Measurements from ENCODE around the gene KLC4. TPM values are rescaled to one million over a fixed set of nuclear protein-coding genes. Genes with fewer than 3 reads are reported as not detected.

Gene KLC4
- total and polyA plus RNA-seq, 2 donors from 2014 or later, result 33.7 to 39.0 TPM

- Histone ChIP-seq H3K27ac (ENCODE audit: low read depth in 2 of 2, low read length in 2 of 2) (no peak overlapping the region), H3K9ac (ENCODE audit: low read length in 3 of 3) (no peak overlapping the region), H3K4me1 (ENCODE audit: control insufficient read depth in 2 of 3, insufficient read depth in 2 of 3, low read depth in 1 of 3, low read length in 3 of 3) (peaks cover 2 to 26% (median 24%) of the 10 kb centered on the region in 3 donors), H3K9me3 (ENCODE audit: control insufficient read depth in 2 of 3, insufficient read depth in 1 of 3, low read length in 3 of 3) (no peaks in the 10 kb centered on the region), H3K4me3 (ENCODE audit: low read length in 3 of 3) (no peak overlapping the region), H3K27me3 (ENCODE audit: control insufficient read depth, insufficient read depth, low read length) (no peaks in the 10 kb centered on the region), H3K36me3 (ENCODE audit: control insufficient read depth in 2 of 3, insufficient read depth in 3 of 3, low read length in 3 of 3) (peaks cover 7 to 18% (median 15%) of the 10 kb centered on the region in 3 donors)
- DNase-seq (no peak), FAIRE-seq (no peak)
- intact Hi-C loops (cut with DNase I), result no loop called here
- no peak for TF ChIP-seq CTCF (IDR thresholded peaks at IDR 0.05; ENCODE audit: borderline replicate concordance, extremely low read depth, insufficient read depth)
Observed at GRCh38 chr6:43016176-43016942, 43.1 kb upstream of the KLC4 start.

DNA sequence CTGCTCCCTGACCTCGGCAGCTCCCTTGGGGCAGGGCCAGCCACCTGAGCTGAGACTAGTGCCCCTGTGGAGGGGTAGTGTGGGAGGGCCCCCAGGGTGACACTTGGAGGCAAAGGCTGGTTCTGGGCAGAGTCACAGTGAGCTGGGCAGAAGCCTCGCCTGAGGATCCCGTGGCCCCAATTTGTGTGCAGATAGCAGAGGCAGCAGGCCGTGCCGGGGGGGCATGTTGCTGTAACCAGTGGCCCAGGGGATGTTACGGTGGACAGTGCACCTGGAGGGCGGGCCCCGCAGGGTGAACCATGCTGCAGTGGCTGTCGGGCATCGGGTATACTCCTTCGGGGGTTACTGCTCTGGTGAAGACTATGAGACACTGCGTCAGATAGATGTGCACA lies 42.5 kb upstream of the KLC4 start:
- no peak overlapping the region for H3K27ac ChIP-seq (ENCODE audit: low read depth in 2 of 2, low read length in 2 of 2)
- peaks cover 2 to 26% (median 24%) of the 10 kb centered on the region in 3 donors for H3K4me1 ChIP-seq (ENCODE audit: control insufficient read depth in 2 of 3, insufficient read depth in 2 of 3, low read depth in 1 of 3, low read length in 3 of 3)
- DNase-seq (no peak), FAIRE-seq (no peak)
- peaks cover 5 to 14% (median 12%) of the 10 kb centered on the region in 3 donors for H3K36me3 ChIP-seq (ENCODE audit: control insufficient read depth in 2 of 3, insufficient read depth in 3 of 3, low read length in 3 of 3)
- H3K9me3 ChIP-seq (ENCODE audit: control insufficient read depth in 2 of 3, insufficient read depth in 1 of 3, low read length in 3 of 3), result no peaks in the 10 kb centered on the region
- H3K27me3 ChIP-seq (ENCODE audit: control insufficient read depth, insufficient read depth, low read length), result no peaks in the 10 kb centered on the region
- no peak for TF ChIP-seq CTCF (IDR thresholded peaks at IDR 0.05; ENCODE audit: borderline replicate concordance, extremely low read depth, insufficient read depth)
- H3K4me3 ChIP-seq (ENCODE audit: low read length in 3 of 3), result no peak overlapping the region
- intact Hi-C loops (cut with DNase I), result no loop called here
- H3K9ac ChIP-seq (ENCODE audit: low read length in 3 of 3), result no peak overlapping the region

DNA sequence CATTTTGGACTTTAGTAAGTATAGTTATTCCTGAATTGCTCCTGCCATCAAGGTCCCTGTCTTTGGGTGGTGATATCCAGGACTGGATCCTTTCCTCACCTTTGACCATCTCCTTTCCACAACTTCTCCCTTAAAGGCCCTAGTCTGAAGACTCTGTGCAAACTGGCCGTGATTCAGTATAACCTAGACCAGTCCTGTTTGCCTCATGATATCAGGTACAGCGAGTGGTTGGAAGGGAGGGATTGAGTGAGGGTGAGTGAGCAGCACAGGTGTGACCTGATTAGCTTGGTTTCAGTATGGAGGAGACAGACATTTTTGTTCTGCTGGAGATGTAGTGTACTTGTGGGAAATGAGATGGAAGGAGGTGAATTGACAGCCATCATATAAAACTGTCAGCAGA lies 40.3 kb upstream of the KLC4 start:
- intact Hi-C loops (cut with DNase I), result no loop called here
- TF ChIP-seq CTCF (IDR thresholded peaks at IDR 0.05; ENCODE audit: borderline replicate concordance, extremely low read depth, insufficient read depth), result no peak
- FAIRE-seq (no peak), DNase-seq (no peak)
- Histone ChIP-seq H3K27ac (ENCODE audit: low read depth in 2 of 2, low read length in 2 of 2) (no peak overlapping the region), H3K27me3 (ENCODE audit: control insufficient read depth, insufficient read depth, low read length) (no peaks in the 10 kb centered on the region), H3K9ac (ENCODE audit: low read length in 3 of 3) (no peak overlapping the region), H3K36me3 (ENCODE audit: control insufficient read depth in 2 of 3, insufficient read depth in 3 of 3, low read length in 3 of 3) (peaks cover 5 to 15% (median 14%) of the 10 kb centered on the region in 3 donors), H3K4me1 (ENCODE audit: control insufficient read depth in 2 of 3, insufficient read depth in 2 of 3, low read depth in 1 of 3, low read length in 3 of 3) (peaks cover 0 to 21% (median 20%) of the 10 kb centered on the region in 3 donors), H3K4me3 (ENCODE audit: low read length in 3 of 3) (no peak overlapping the region), H3K9me3 (ENCODE audit: control insufficient read depth in 2 of 3, insufficient read depth in 1 of 3, low read length in 3 of 3) (no peaks in the 10 kb centered on the region)

Measured in kidney (tissue), 14 donors.